OCI-LY1 (cell line): ENCODE measurements around the gene KIF20B.

Experiments used
- CTCF ChIP-seq: fragments of 200-600 bp; sonication (generic), shearing (Covaris generic); IDR thresholded peaks from 2 replicates; pipeline ENCODE4 v1.5.1; 2017; ENCODE audit warnings: mild to moderate bottlenecking, antibody characterized with exemption, low read length, moderate library complexity, mixed read lengths
- EZH2 ChIP-seq: fragments of 200-600 bp; sonication (generic), shearing (Covaris generic); IDR thresholded peaks from 2 replicates; pipeline ENCODE4 v1.8.0; 2017; ENCODE audit warnings: borderline replicate concordance, mixed run types, mild to moderate bottlenecking, antibody characterized with exemption, low read length, moderate library complexity, mixed read lengths

- TF ChIP-seq EZH2: no peak
- TF ChIP-seq CTCF: no peak
Observed at GRCh38 chr10:89653410-89653869, 48.0 kb upstream of the KIF20B start.
